COLO668 (cell line): ENCODE data around the gene SLC2A9.
A peak's percentile ranks its signal among the peaks of the same experiment; 100 is the strongest.

Experiments
- DNase-seq: peaks from one replicate; lab custom pipeline; 2025; ENCODE audit not compliant: unreplicated experiment; lab: John Stamatoyannopoulos, UW

Gene SLC2A9

DNA sequence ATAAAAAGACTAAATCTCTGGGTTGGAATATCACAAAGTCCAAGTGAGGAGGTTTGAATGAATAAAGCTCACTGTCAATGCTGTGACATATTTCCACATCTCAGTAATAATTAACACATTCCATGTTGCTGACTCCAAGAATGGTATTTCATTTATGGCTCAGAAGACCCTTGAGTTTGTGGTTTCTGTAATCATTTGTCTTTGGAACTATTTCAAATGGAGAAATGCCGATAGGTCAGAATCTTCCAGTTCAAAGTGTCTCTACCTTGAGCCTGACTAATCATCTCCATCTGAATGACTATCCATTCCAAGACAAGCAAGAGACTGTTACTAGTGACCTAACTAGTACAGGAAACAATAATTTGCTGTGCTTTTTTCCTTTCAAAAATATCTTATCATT is 24.2 kb upstream of the SLC2A9 start:
- no peak for DNase-seq

DNA sequence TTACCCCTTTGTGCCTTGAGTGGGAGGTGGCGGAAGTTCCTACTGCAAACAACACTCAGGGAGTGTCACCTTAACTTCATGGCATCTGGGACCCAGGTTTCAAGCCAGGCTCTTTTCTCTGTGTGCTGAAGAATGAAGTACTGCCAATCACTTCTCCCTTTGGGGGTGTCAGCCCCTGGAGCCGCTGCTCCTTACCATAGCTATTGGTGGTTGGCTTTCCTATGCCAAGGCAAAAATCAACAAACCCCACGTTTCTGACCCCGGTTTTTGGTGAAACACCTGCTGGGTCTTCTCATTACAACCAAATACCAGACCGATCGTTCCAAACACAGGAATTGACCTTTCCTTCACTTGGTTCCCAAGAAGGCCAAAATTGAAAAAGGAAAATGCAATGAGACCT is 19.7 kb upstream of the SLC2A9 start:
- no peak for DNase-seq

DNA sequence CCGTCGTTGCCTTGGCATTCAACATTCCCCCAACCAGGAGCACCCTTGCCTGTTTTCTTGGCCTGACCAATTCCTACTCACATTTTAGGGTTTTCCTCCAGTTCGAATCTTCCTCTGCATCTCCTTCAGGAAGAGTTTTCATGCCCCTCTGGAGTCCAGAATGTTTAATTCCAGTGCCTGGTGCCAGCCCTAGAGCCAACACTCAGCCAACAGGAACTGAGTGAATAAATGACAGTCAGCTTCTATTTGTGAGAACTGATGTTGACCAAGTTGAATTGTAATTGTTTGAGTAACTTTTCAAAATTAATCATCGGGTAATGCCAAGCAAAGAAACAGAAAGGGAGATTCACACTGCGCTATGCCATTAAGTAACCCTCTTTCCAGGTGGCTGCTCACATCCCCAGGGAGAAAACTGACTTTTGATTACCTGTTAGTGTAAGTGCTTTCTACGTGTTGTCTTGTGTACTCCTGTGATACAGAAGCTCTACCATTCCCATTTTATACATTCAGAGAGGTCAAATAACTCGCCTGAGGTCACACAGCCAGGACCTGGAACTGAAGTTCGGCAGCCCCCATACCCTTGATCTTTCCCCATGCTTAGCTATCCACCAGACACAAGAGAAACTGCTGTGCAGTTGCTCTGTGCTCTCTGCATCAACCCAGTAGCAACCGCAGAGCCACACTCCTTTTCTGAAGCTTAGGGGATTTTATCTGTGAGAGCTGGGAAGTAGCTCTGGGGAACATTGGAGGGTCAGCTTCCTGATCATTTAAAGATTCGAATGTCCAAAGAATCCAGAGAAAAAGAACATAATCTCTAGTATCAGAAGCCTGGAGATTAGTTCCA is 19.0 kb upstream of the SLC2A9 start:
- DNase-seq, result no peak

DNA sequence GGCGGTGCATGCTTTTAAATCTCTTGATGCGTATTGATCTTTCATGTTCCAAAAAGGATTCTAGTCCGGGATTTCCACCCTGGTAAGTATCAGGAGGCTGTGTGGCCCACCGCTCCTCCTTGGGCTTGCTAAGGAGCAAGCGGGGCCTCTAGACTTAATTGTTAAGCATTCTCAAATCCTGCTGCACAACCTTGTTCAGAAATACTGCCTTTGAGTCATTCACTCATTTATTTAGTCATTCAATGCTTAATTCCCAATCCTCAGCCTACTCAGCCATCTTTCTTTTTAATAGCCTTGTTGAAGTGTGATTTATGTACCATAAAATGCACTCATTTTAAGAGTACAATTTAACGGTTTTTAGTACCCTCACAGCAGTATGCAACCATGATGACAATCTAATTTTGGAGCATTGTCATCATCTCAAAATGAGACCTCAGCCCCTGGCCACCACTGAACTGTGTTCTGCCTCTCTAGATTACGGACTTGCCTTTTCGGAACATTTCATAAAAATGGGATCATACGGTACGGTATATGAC is 15.6 kb upstream of the SLC2A9 start:
- no peak for DNase-seq

DNA sequence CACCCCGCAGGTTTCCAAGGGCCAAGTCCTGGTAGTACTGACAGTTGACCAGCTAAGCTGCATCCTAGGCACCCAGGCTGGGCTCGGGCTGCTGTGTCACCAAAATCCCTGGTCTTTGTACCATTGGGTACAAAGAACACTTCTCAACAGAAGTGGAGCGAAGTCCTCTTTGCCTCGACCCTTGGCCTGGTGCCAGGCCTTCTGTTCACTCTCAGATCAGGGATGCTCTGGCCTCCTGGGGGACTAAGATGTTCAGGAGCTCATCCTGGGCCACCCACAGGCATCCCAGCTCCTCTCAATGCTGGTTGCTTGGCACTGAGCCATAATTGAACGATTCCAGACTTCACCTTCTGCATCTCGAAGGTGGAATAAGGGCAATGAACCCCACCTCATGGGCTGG is 13.8 kb upstream of the SLC2A9 start:
- no peak for DNase-seq

DNA sequence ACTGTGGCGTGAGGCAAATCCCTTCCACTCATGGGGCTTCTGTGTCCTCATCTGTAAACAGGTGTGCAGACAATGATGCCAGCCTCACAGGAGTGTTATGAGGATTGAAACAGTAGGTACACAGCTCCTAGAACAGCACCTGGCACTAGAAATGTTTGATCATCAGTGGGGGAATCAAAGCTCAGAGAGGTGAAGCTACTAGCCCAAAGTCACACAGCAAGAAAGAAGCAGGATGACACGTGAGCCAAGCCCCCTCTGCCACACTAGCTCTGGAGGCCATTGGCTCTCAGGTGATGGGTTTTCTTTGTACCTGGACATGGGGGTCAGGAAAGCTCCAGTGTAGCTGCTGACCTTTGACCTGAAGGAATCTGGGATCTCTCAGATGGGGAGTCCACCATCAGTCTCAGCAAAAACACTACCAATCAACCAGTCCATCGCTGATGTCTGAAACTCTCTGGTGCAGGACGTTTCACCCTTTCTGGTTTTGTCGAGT is 13.4 kb upstream of the SLC2A9 start:
- DNase-seq, result no peak

DNA sequence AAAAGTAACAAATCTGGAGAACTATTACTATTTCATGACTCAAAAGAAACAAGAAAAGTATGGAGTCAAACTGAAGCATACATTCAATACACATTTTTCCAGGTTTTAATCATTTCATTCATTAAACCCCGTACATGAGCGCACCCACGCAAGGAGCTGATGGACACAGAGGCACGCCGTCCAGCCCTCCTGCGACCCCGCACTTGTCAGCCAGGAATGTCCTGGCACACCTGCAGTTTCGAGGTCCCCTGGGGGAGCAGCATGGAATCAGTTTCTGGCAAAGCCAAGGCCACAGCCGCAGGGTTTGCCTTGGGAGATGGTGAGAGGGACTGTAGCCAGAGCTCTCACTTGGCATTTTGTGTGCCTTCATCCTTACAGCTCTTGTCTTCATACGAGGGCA is 12.8 kb upstream of the SLC2A9 start:
- no peak for DNase-seq

DNA sequence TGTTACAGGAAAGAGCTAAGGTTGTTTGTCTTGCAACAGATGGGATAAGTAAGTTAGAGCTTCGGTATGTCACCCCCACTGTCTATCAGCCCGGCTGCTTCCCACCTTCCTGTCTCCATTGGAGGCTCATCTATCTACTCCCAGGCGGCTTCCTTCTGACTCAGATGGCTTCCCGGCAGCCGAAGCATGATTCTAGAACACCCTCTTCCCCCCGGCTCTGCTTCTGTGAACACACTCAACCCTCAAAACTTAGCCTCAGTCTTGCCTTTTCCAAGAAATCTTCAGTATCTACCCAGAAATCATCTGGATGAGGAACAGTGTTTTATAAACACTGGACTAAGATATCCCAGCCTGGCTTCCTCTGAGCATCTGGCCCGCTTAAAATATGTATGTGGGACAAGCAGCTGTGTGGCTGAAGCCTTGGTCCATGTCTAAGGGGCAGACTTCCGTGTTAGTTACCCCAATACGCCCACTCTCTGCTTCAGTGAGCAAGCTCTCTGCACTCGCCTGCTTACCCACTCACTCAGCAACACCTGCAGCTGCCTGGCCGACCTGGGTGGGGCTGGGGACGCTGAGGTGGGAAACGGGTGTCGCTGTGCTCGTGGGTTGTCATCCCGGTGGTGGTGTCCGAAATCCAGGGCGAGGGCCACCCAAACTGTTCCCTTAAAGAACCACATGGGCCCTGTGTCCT is 12.0 kb upstream of the SLC2A9 start:
- DNase-seq, result peak; percentile 10

DNA sequence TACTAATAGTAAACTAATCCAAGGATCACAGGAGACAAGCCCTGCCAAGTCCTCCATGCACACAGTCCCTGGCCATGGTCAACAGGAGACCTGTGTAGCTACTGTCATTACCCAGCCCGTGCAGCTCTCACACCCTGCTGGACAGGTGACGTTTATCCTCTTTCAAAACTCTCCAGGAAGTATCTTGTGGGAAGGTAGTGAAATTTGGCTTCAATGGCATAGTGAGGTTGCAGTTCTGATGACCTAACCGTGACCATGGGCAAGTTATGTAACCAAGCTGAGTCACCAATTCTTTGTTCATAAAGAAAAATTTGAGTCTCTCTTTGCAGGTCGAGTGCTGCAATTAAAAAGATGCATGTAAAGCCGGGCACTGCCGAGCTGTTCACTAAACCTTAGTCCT is 11.3 kb upstream of the SLC2A9 start:
- no peak for DNase-seq

DNA sequence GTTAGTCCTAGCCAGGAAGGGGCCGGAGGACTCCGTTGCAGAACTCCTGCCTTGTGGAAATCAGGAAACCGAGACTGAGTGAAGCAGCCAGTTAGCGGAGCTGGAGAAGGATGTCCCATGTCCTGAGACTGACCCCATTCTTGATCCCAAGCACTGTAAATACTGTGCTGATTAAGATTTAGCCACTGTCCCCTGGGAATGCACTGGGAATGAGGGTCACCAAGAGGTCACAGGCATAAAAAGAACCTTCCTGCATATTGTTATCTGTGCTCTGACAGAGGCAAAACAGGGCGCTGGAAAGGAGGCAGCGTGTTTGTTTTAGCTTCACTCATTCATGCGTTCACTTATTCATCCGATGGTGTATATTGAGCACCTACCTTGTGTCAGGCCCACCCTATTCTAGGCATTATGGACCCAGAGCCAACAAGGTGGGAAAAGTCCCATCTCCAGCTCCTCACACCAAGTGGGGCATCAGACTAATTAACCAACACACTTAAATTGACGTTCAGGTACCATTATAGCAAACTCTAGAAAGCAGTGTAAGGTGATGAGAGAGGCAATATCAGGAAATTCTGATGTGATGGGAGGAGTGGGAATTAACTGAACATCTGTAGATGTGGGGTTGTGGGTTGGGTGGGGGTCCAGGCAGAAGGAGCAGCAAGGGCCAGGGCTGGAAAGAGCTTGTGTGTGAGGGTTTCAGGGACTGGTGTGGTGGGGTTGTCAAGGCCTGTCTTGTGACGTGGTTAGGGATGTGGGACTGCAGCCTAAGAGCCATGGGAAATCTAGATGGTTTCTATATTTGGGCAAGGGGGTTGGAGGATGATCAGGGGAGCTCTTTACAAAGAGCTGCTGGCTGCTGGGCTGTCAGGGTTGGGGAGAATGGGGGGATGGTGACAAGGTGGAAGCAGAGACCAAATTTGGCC is 10.6 kb upstream of the SLC2A9 start:
- no peak for DNase-seq

DNA sequence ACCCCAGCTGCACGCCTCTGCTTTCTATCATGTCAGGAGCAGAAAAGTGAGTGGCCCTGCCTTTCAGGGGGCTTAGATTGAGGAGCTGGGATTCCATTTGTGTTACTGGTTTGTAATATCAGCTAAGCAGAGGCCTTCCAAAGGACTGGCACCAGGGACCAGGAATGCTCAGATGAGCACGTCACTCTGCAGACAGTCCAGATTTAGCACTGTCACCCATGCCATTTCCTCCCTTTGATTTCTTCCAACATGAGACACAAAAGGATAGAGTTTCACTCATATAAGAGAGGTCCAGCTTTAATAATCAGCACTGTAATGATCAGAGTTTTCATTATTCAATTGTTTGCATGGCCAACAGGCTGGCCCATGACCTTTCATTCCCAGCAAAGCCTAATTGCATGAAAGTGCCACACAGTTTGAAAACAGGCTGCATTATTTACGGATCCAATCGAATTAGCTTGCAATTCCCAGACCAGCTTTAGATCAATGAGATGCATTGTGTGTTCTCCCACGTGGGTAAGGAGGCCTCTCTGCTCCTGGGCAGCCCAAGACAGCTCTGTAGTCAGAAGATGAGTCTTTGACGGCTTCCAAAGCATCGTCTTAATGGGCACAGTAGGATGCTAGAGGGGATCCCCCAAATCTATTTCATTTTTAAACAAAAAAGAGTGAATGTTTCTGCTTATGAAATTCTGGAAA is 9.8 kb upstream of the SLC2A9 start:
- no peak for DNase-seq

DNA sequence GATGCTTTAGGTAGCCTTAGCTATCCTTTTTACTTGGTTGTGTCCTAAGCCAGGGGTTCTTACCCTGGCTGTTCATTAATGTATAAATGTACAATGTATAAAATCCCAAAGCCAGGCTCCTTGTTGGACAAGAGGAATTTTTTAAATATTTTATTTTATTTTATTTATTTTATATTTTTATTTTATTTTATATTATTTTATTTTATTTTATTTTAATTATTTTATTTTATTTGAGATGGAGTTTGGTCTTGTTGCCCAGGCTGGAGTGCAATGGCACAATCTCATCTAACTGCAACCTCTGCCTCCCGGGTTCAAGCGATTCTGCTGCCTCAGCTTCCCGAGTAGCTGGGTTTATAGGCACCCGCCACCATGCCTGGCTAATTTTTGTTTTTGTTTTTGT is 8.1 kb upstream of the SLC2A9 start:
- no peak for DNase-seq

DNA sequence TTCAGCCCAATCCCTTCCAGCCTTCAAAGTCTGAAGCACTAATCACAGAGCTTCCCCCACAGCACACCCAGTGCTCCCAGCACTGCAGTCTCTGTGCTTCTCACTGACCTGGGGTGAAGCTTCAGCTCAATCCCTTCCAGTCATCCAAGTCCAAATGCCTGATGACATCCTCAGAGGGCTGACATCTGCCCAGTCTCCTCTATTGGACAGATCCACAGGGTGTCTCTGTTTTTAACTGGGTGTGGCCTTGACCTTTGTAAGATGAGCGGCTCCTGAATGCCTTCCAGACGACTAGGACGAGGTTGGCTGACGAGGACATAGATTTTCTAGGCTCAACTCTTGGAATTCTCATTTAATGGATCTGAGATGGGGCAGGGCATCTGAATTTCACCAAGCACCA is 7.6 kb upstream of the SLC2A9 start:
- DNase-seq, result no peak

DNA sequence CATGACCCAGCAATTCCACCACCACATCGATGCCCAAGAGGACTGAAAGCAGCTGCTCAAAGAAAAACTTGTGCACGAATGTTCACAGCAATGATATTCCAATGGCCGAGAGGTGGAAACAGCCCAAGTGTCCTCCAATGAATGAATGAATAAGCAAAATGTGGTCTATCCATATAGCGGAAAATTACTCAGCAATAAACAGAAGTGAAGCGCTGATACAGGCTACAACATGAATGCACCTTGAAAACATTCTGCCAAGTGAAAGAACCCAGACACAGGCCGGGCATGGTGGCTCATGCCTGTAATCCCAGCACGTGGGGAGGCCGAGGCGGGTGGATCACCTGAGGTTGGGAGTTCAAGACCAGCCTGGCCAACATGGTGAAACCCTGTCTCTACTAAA is 5.2 kb upstream of the SLC2A9 start:
- DNase-seq, result no peak

DNA sequence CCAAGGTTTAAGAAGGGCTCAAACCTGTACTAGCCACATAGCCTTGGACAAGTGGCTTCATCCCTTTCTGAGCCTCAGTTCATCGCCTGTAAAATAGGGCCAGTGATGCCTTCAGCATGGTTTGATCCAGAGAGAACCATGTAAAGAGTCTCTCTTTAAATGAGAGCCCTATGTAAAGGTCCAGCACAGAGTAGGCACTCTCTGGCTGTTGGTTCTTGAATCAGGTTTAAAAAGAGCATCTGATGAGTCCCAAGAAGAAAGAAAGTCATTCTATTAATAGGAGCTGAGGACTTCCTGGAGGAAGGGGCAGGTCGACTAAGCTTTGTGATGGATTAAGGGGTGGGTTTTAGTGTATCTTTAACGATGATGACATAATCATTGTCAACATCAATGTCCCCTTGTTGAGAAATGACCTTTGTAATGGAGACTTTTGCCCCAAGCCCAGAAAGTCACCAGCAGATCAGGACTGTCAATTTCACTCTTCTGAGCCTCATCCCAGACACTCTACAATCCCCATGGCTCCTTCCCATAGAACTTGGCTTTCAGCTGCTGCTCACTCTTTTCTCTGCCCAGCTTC is 4.0 kb upstream of the SLC2A9 start:
- no peak for DNase-seq

DNA sequence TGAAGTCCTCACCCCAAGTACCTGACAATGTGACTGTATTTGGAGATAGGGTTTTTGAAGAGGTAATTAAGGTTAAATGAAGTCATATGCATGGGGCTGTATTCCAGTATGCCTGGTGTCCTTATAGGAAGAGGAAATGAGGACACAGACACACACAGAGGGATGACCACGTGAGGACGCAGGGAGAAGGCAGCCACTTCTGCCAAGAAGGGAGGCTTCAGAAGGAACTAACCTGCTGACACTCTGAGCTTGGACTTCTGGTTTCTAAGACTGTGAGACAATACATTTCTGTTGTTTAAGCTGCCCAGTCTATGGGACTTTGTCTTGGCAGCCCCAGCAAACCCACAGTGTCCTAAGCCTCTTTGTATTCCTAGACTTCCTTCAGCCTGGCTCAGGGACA is 3.0 kb upstream of the SLC2A9 start:
- no peak for DNase-seq

DNA sequence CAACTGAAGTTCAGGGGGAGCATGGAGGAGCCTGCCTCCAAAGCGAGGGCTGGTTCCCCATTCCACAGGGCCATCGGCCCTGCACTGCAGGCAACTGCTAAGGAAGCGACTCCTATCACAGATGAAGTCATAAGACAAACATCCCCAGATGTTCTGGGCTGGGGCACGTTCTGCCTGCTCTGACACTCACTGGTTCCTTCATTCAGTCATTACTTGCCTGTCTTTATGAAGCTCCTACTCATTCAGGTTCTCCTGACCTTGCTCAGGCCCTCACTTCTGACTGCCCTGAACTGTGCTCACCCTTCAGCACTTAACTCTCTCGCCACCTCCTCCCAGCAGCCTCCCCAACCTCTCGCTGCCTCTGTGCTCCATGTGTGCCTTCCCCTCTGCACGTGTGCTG is 2.5 kb upstream of the SLC2A9 start:
- DNase-seq, result no peak

DNA sequence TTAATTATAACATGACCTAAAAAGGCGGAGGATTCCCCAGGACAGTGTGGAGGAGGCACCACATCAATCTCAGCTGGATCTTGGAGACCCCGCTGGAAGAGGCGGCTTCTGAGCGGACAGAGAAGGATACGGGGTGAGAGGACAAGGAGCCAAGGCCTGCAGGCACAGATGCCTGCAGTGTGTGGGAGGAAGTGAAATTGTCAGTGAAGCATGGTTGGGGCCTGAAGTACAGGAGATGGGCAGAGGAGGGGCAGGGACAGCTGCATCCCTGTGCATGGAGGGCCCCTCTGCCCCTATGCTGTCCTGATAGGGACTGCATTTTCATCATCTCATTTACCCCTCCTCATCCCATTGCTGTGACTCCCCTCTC is 1.7 kb upstream of the SLC2A9 start:
- no peak for DNase-seq

DNA sequence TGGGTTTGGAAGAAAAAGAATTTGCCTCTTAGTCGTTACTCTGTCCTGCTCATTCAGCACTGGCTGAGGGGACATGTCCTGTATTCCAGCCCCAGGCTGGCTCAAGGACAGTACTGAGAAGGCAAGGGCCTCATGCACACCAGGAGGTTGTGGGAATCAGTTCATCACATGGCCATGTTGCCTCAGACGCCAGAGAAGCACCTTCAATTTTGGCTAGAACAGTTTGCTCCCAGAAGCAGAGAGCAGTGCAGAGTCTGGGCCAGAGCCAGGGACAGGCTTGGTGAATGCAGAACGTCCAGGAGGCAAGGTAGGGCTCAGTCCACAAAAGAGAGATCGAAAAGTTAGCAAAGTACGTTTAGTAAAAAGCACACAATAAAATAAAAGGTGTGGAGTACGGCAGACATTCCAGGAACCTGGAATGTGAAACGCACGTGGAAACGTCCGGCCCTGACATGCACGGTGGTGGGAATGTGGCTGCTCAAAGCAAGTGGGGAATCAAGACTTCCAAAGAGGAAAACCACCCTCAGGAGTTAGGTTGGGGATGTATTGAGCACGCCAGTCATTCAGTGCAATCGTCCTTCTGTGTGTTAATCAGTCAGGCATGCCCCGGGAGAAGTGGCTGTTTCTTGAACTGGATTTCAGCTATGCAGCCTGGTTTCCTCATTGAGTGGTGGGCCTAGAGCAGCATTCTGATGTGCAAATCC is 1.2 kb upstream of the SLC2A9 start:
- no peak for DNase-seq

DNA sequence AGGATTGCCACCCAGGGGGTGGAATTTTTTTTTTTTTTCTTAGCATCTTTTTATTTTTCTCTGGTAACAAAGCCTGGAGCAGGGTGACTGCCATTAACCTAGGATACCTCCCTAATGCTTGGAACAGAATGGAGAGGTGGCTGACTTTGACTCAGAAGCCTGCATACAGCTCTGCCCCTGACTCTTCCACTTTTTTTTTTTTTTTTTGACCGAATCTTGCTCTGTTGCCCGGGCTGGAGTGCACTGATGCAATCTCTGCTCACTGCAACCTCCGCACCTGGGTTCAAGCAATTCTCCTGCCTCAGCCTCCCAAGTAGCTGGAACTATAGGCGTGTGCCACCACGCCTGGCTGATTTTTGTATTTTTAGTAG is 341 bp upstream of the SLC2A9 start:
- DNase-seq, result no peak
